H9 (cell line): ENCODE results near the gene SIL1. TPM values are rescaled to one million over a fixed set of nuclear protein-coding genes. Genes with fewer than 3 reads are reported as not detected.

Experiments used
- DNase-seq: peaks from one replicate; pipeline ENCODE4 v3.0.0-alpha.2; 2017
- H2AFZ ChIP-seq: one replicate; pipeline ENCODE4 v1.6.1; 2013; ENCODE audit warnings: mild to moderate bottlenecking, low read length, control low read depth, moderate library complexity
- H2AK5ac ChIP-seq: 2 replicates; pipeline ENCODE4 v1.6.1; 2013; ENCODE audit warnings: low read length, control low read depth, mixed read lengths; ENCODE audit not compliant: insufficient read length
- H2BK120ac ChIP-seq: one replicate; pipeline ENCODE4 v1.6.1; 2013; ENCODE audit warnings: low read depth, mild to moderate bottlenecking, low read length, control low read depth, inconsistent platforms; ENCODE audit not compliant: poor library complexity, severe bottlenecking
- H2BK12ac ChIP-seq: 2 replicates; pipeline ENCODE4 v1.6.1; 2013; ENCODE audit warnings: low read length, control low read depth, mixed read lengths, low read depth; ENCODE audit not compliant: insufficient read length
- H2BK15ac ChIP-seq: 2 replicates; pipeline ENCODE4 v1.6.1; 2013; ENCODE audit warnings: low read depth, low read length, control low read depth
- H2BK20ac ChIP-seq: one replicate; pipeline ENCODE4 v1.6.1; 2013; ENCODE audit warnings: low read depth, mild to moderate bottlenecking, low read length, control low read depth, inconsistent platforms; ENCODE audit not compliant: poor library complexity, severe bottlenecking
- H2BK5ac ChIP-seq: 2 replicates; pipeline ENCODE4 v1.6.1; 2013; ENCODE audit warnings: low read length, control low read depth, mixed read lengths; ENCODE audit not compliant: insufficient read length
- H3K14ac ChIP-seq: 2 replicates; pipeline ENCODE4 v1.6.1; 2013; ENCODE audit warnings: low read length, control low read depth; ENCODE audit not compliant: insufficient read depth
- H3K18ac ChIP-seq: 2 replicates; pipeline ENCODE4 v1.6.1; 2013; ENCODE audit warnings: low read depth, mild to moderate bottlenecking, mixed read lengths, low read length, control low read depth; ENCODE audit not compliant: insufficient read length
- H3K23ac ChIP-seq: 2 replicates; pipeline ENCODE4 v1.6.1; 2013; ENCODE audit warnings: low read length, control low read depth, mixed read lengths, low read depth; ENCODE audit not compliant: insufficient read length
- H3K23me2 ChIP-seq: 2 replicates; pipeline ENCODE4 v1.6.1; 2013; ENCODE audit warnings: low read depth, mild to moderate bottlenecking, mixed read lengths, low read length, control low read depth; ENCODE audit not compliant: insufficient read length, poor library complexity, severe bottlenecking
- H3K27ac ChIP-seq: 2 replicates; pipeline ENCODE4 v1.5.1; 2013; ENCODE audit warnings: low read length, control low read depth, mixed read lengths, low read depth; ENCODE audit not compliant: insufficient read length
- H3K27me3 ChIP-seq: 2 replicates; pipeline ENCODE4 v1.6.1; 2013; ENCODE audit warnings: low read length, control low read depth, inconsistent platforms; ENCODE audit not compliant: insufficient read depth
- H3K4ac ChIP-seq: 2 replicates; pipeline ENCODE4 v1.6.1; 2013; ENCODE audit warnings: low read depth, mild to moderate bottlenecking, control low read depth, inconsistent platforms, low read length, moderate library complexity
- H3K4me1 ChIP-seq: 2 replicates; pipeline ENCODE4 v1.6.1; 2013; ENCODE audit warnings: low read length, control low read depth, inconsistent platforms; ENCODE audit not compliant: insufficient read depth
- H3K4me2 ChIP-seq: 2 replicates; pipeline ENCODE4 v1.6.1; 2013; ENCODE audit warnings: low read length, control low read depth, mixed read lengths; ENCODE audit not compliant: insufficient read length, insufficient read depth
- H3K56ac ChIP-seq: 2 replicates; pipeline ENCODE4 v1.6.1; 2013; ENCODE audit warnings: low read depth, mild to moderate bottlenecking, mixed read lengths, low read length, control low read depth; ENCODE audit not compliant: insufficient read length
- H3K79me1 ChIP-seq: 2 replicates; pipeline ENCODE4 v1.6.1; 2013; ENCODE audit warnings: low read depth, mild to moderate bottlenecking, moderate library complexity, low read length, control low read depth, inconsistent platforms; ENCODE audit not compliant: insufficient read depth, poor library complexity, severe bottlenecking
- H3K79me2 ChIP-seq: 2 replicates; pipeline ENCODE4 v1.6.1; 2013; ENCODE audit warnings: low read length, control low read depth, inconsistent platforms; ENCODE audit not compliant: insufficient read depth
- H3K9ac ChIP-seq: 2 replicates; pipeline ENCODE4 v1.6.1; 2013; ENCODE audit warnings: low read length, control low read depth, mixed read lengths; ENCODE audit not compliant: insufficient read length; ENCODE audit errors: extremely low read depth
- H3K9me3 ChIP-seq: one replicate; pipeline ENCODE4 v1.6.1; 2013; ENCODE audit warnings: low read depth, low read length, inconsistent platforms; ENCODE audit not compliant: control insufficient read depth
- H3T11ph ChIP-seq: one replicate; pipeline ENCODE4 v1.6.1; 2013; ENCODE audit warnings: mild to moderate bottlenecking, low read length, control low read depth, inconsistent platforms
- H4K20me1 ChIP-seq: one replicate; pipeline ENCODE4 v1.6.1; 2013; ENCODE audit not compliant: control insufficient read depth, insufficient read length, insufficient read depth
- H4K5ac ChIP-seq: 2 replicates; pipeline ENCODE4 v1.6.1; 2013; ENCODE audit warnings: low read depth, mild to moderate bottlenecking, mixed read lengths, low read length, control low read depth; ENCODE audit not compliant: insufficient read length
- H4K8ac ChIP-seq: replicated peaks from 2 replicates; pipeline ENCODE4 v1.6.1; 2013; ENCODE audit warnings: low read length, control low read depth, mixed read lengths, low read depth; ENCODE audit not compliant: insufficient read length
- H4K91ac ChIP-seq: 2 replicates; pipeline ENCODE4 v1.6.1; 2013; ENCODE audit warnings: low read depth, mild to moderate bottlenecking, moderate library complexity, mixed read lengths, low read length, control low read depth; ENCODE audit not compliant: insufficient read length
- H3K27ac Mint-ChIP-seq, 3 experiments: 2 replicates in 2 of 3; 3 replicates in 1 of 3; pipeline ENCODE4 v1.8.0; 2020 to 2021; ENCODE audit warnings: mixed read lengths in 3 of 3, mild to moderate bottlenecking in 1 of 3, moderate library complexity in 1 of 3
- H3K27me3 Mint-ChIP-seq: 2 replicates; pipeline ENCODE4 v1.8.0; 2021; ENCODE audit warnings: low read depth, mild to moderate bottlenecking, moderate library complexity, mixed read lengths
- H3K36me3 Mint-ChIP-seq, 3 experiments: 2 replicates in 2 of 3; 3 replicates in 1 of 3; pipeline ENCODE4 v1.8.0; 2020 to 2021; ENCODE audit warnings: low read depth in 3 of 3, mixed read lengths in 3 of 3; ENCODE audit not compliant: insufficient read depth in 1 of 3
- H3K4me1 Mint-ChIP-seq, 2 experiments: 2 replicates each; pipeline ENCODE4 v1.8.0; 2020; ENCODE audit warnings: mixed read lengths in 2 of 2
- H3K4me3 Mint-ChIP-seq, 2 experiments: 2 replicates in 1 of 2; 3 replicates in 1 of 2; pipeline ENCODE4 v1.8.0; 2020 to 2021; ENCODE audit warnings: mild to moderate bottlenecking in 2 of 2, mixed read lengths in 2 of 2, moderate library complexity in 1 of 2
- H3K9me3 Mint-ChIP-seq, 2 experiments: 2 replicates in 1 of 2; 3 replicates in 1 of 2; pipeline ENCODE4 v1.8.0; 2020; ENCODE audit warnings: mild to moderate bottlenecking in 2 of 2, mixed read lengths in 2 of 2, moderate library complexity in 1 of 2
- WGBS: extraction: QIAGEN DNeasy Blood & Tissue Kit; methylation state at CpG from one replicate; pipeline ENCODE4 v1.1.7; 2013; ENCODE audit warnings: missing lambda C conversion rate, low lambda C conversion rate, mixed read lengths; ENCODE audit not compliant: insufficient read length; ENCODE audit errors: extremely low coverage; 5-methylcytosine and 5-hydroxymethylcytosine counted together
- total RNA-seq: library from RNA; stranded (reverse); gene quantifications from 2 replicates; pipeline ENCODE4 v1.2.1, GENCODE V29; 2021
- TF ChIP-seq, protein P1 (sequence below): fragments of 200-600 bp; sonication (generic); conservative IDR thresholded peaks from 3 replicates; pipeline ENCODE4 v1.8.0; 2021; ENCODE audit warnings: antibody characterized with exemption, mild to moderate bottlenecking

SIL1 gene
- total RNA-seq, 1 experiment from 2014 or later = 10.6 TPM

GRCh38 chr5:139125991-139126390, 72.2 kb downstream of the SIL1 start:
- Mint-ChIP-seq H3K36me3 (no peaks in the 10 kb centered on the region), H3K4me3 (no peak overlapping the region), H3K9me3 (no peaks in the 10 kb centered on the region), H3K4me1 (peaks cover 15 to 18% of the 10 kb centered on the region in 2 experiments), H3K27ac (no peak overlapping the region), H3K27me3 (no peaks in the 10 kb centered on the region)
- DNase-seq = no peak
- Histone ChIP-seq H2AFZ (no peak overlapping the region), H3K79me1 (no peaks in the 10 kb centered on the region), H3K23ac (no peak overlapping the region), H3K27me3 (no peaks in the 10 kb centered on the region), H2BK120ac (no peak overlapping the region), H3K79me2 (no peaks in the 10 kb centered on the region), H2BK15ac (no peak overlapping the region), H3K14ac (no peak overlapping the region), H2AK5ac (no peak overlapping the region), H3K23me2 (no peaks in the 10 kb centered on the region), H2BK12ac (no peak overlapping the region), H2BK20ac (no peak overlapping the region), H4K8ac (no peak overlapping the region), H3K9ac (no peak overlapping the region), H4K20me1 (no peaks in the 10 kb centered on the region), H3K27ac (no peak overlapping the region), H3K9me3 (no peaks in the 10 kb centered on the region), H2BK5ac (no peak overlapping the region), H4K91ac (no peak overlapping the region), H4K5ac (no peak overlapping the region), H3K18ac (no peak overlapping the region), H3K56ac (no peak overlapping the region), H3K4me2 (no peak overlapping the region), H3K4me1 (no peaks in the 10 kb centered on the region), H3K4ac (no peak overlapping the region), H3T11ph (no peak overlapping the region)
- TF ChIP-seq, protein P1, sequence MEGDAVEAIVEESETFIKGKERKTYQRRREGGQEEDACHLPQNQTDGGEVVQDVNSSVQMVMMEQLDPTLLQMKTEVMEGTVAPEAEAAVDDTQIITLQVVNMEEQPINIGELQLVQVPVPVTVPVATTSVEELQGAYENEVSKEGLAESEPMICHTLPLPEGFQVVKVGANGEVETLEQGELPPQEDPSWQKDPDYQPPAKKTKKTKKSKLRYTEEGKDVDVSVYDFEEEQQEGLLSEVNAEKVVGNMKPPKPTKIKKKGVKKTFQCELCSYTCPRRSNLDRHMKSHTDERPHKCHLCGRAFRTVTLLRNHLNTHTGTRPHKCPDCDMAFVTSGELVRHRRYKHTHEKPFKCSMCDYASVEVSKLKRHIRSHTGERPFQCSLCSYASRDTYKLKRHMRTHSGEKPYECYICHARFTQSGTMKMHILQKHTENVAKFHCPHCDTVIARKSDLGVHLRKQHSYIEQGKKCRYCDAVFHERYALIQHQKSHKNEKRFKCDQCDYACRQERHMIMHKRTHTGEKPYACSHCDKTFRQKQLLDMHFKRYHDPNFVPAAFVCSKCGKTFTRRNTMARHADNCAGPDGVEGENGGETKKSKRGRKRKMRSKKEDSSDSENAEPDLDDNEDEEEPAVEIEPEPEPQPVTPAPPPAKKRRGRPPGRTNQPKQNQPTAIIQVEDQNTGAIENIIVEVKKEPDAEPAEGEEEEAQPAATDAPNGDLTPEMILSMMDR = no peak
- WGBS = no CpG with 5 or more reads among the region's 1 CpG
